Measurements from ENCODE around the gene TRIP6.
"Not testable (repeated sequence)": the region's sequence is repeated elsewhere in the genome, so short reads cannot be mapped to it uniquely, and the experiment has no call there.

TRIP6 gene

DNA sequence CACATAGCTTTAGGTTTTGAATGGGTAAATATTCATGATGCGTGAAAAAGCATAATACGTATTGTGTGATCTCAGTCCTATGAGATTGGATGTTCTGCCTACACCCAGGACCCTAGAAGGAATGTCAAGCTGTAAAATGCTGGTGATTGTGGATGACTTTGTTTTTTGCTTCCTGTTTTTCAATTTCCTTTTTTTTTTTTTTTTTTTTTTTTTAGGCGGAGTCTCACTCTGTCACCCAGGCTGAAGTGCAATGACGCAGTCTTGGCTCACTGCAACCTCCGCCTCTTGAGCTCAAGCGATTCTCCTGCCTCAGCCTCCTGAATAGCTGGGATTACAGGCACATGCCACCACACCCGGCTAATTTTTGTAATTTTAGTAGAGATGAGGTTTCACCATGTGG lies 43.3 kb downstream of the TRIP6 start:
- DNase-seq (ENCODE audit: low read depth in 3 of 3, low spot score in 1 of 3): not testable (repeated sequence)

GRCh38 chr7:100911484-100911883 lies 44.3 kb downstream of the TRIP6 start:
- no peak for DNase-seq (ENCODE audit: low read depth in 3 of 3, low spot score in 1 of 3)

DNA sequence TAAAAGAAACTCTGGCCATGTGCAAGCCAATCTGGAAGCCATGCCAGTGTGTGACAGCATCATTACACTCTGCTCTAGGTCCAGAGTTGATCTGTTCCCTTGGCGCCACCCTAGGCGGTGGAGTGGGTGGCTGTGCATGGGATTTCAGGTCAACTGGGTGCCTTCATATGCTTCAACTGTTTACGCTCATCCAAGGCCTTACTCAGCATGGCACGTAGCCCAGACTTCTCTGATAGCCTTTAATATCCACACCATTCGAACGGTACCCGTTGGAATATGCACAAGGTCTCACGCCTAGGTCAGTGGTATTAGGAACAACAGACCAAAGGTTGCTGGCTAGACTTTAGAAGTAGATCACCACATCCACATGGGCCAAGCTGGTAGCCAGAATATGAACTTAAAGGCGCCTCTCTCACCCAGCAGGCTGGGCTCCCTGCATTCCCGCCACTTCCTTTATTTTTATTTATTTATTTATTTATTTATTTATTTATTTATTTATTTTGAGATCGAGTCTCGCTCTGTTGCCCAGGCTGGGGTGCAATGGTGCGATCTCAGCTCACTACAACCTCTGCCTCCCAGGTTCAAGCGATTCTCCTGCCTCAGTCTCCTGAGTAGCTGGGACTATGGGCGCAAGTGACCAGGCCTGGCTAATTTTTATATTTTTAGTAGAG lies 47.2 kb downstream of the TRIP6 start:
- no peak for DNase-seq (ENCODE audit: low read depth in 3 of 3, low spot score in 1 of 3)

- DNase-seq (ENCODE audit: low read depth in 3 of 3, low spot score in 1 of 3): no peak
These were observed 47.8 kb downstream of the TRIP6 start for GRCh38 chr7:100914879-100915447.

DNA sequence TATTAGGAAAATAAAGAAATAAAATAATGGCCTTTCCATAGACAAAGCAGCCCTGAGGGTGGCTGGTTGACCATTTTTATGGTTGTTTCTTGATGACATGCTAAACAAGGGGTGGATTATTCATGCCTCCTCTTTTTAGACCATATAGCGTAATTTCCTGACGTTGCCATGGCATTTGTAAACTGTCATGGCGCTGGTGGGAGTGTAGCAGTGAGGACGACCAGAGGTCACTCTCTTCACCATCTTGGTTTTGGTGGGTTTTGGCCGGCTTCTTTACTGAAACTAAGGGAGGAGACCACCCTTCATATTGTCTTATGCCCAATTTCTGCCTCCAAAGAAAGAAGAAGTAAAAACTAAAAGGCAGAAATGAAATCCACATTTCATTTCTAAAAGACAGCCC lies 52.1 kb downstream of the TRIP6 start:
- DNase-seq (ENCODE audit: low read depth in 3 of 3, low spot score in 1 of 3): not testable (repeated sequence)

GRCh38 chr7:100919779-100920437 lies 52.7 kb downstream of the TRIP6 start:
- not testable (repeated sequence) for DNase-seq (ENCODE audit: low read depth in 3 of 3, low spot score in 1 of 3)

GRCh38 chr7:100921039-100921438 lies 53.9 kb downstream of the TRIP6 start:
- no peak for DNase-seq (ENCODE audit: low read depth in 3 of 3, low spot score in 1 of 3)

Data from stimulated activated CD4-positive, alpha-beta T cell treated with anti-CD3 and anti-CD28 coated beads, TNF-alpha, amount 100 ng/mL, for 1 hour (primary cell).